WTC11 (cell line): ENCODE data around the gene NSUN7. TPM values are rescaled to one million over a fixed set of nuclear protein-coding genes. Genes with fewer than 3 reads are reported as not detected.

Experiments
- ATAC-seq: fragments of 200-7000 bp; cut with Tn5 transposase; 2 replicates; pipeline ENCODE4 v1.10.0; 2021; ENCODE audit warnings: mild to moderate bottlenecking, moderate library complexity
- CTCF ChIA-PET: fragments of 300-600 bp; sonication (Branson Sonifier 250); formaldehyde crosslinking; loops from one replicate; lab custom pipeline; 2021; ENCODE audit warnings: antibody characterized with exemption; lab: Charles Lee
- POLR2A ChIA-PET: fragments of 350-600 bp; sonication (Branson Sonifier 250); formaldehyde crosslinking; loops from one replicate; lab custom pipeline; 2021; ENCODE audit warnings: antibody characterized with exemption; lab: Charles Lee
- DNase-seq: peaks from one replicate; pipeline ENCODE4 v3.0.0; 2021; ENCODE audit warnings: low spot score
- H3K27ac Mint-ChIP-seq: 2 replicates; pipeline ENCODE4 v1.8.0; 2021; ENCODE audit warnings: mixed read lengths
- H3K27me3 Mint-ChIP-seq: 2 replicates; pipeline ENCODE4 v1.8.0; 2021; ENCODE audit warnings: low read depth, mild to moderate bottlenecking, moderate library complexity, mixed read lengths
- H3K36me3 Mint-ChIP-seq: 2 replicates; pipeline ENCODE4 v1.8.0; 2021; ENCODE audit warnings: mixed read lengths
- H3K4me1 Mint-ChIP-seq: 2 replicates; pipeline ENCODE4 v1.8.0; 2022; ENCODE audit warnings: mixed read lengths
- H3K4me3 Mint-ChIP-seq: 2 replicates; pipeline ENCODE4 v1.8.0; 2021; ENCODE audit warnings: mild to moderate bottlenecking, moderate library complexity, mixed read lengths
- H3K9me3 Mint-ChIP-seq: 2 replicates; pipeline ENCODE4 v1.8.0; 2021; ENCODE audit warnings: mixed read lengths
- CBFB ChIP-seq: sonication (generic); formaldehyde crosslinking; IDR thresholded peaks from 2 replicates; pipeline ENCODE4 v1.8.1; 2022; ENCODE audit warnings: mild to moderate bottlenecking, low read depth, missing genetic modification reagents
- CREB1 ChIP-seq: sonication (generic); formaldehyde crosslinking; IDR thresholded peaks from 2 replicates; pipeline ENCODE4 v1.8.0; 2023; ENCODE audit warnings: mild to moderate bottlenecking, missing genetic modification reagents
- ETV6 ChIP-seq: sonication (generic); formaldehyde crosslinking; IDR thresholded peaks from 2 replicates; pipeline ENCODE4 v1.8.1; 2022; ENCODE audit warnings: mild to moderate bottlenecking, missing genetic modification reagents
- FOXJ3 ChIP-seq: sonication (generic); formaldehyde crosslinking; IDR thresholded peaks from 2 replicates; pipeline ENCODE4 v1.9.0; 2021; ENCODE audit warnings: missing genetic modification reagents, mild to moderate bottlenecking, borderline replicate concordance
- GABPB1 ChIP-seq: sonication (generic); formaldehyde crosslinking; IDR thresholded peaks from 2 replicates; pipeline ENCODE4 v1.8.1; 2023; ENCODE audit warnings: mild to moderate bottlenecking, missing genetic modification reagents
- IRF2 ChIP-seq: sonication (generic); formaldehyde crosslinking; IDR thresholded peaks from 2 replicates; pipeline ENCODE4 v1.8.0; 2022; ENCODE audit warnings: low read depth, missing genetic modification reagents, borderline replicate concordance
- NFATC4 ChIP-seq: fragments of 250-450 bp; sonication (Bioruptor Pico); IDR thresholded peaks from 2 replicates; pipeline ENCODE4 v1.9.0; 2021; ENCODE audit warnings: mild to moderate bottlenecking
- NFYB ChIP-seq: sonication (generic); formaldehyde crosslinking; conservative IDR thresholded peaks from 2 replicates; pipeline ENCODE4 v1.8.0; 2022; ENCODE audit warnings: low read depth, missing genetic modification reagents
- NR2C2 ChIP-seq: sonication (generic); formaldehyde crosslinking; IDR thresholded peaks from 2 replicates; pipeline ENCODE4 v1.8.0; 2022; ENCODE audit warnings: mild to moderate bottlenecking, missing genetic modification reagents
- SMAD3 ChIP-seq: sonication (generic); formaldehyde crosslinking; IDR thresholded peaks from 2 replicates; pipeline ENCODE4 v1.8.0; 2022; ENCODE audit warnings: missing genetic modification reagents, mild to moderate bottlenecking, borderline replicate concordance
- SOX15 ChIP-seq: fragments of 250-450 bp; sonication (Bioruptor Pico); IDR thresholded peaks from 2 replicates; pipeline ENCODE4 v1.9.0; 2021; ENCODE audit warnings: mild to moderate bottlenecking
- SP1 ChIP-seq: sonication (generic); formaldehyde crosslinking; conservative IDR thresholded peaks from 2 replicates; pipeline ENCODE4 v1.8.1; 2022; ENCODE audit warnings: missing genetic modification reagents
- TCF7 ChIP-seq: sonication (generic); formaldehyde crosslinking; IDR thresholded peaks from 2 replicates; pipeline ENCODE4 v1.8.0; 2022; ENCODE audit warnings: mild to moderate bottlenecking, low read depth, missing genetic modification reagents, moderate library complexity
- ZNF138 ChIP-seq: sonication (generic); formaldehyde crosslinking; conservative IDR thresholded peaks from 2 replicates; pipeline ENCODE4 v1.8.1; 2022; ENCODE audit warnings: mild to moderate bottlenecking, moderate library complexity, missing genetic modification reagents
- ZNF396 ChIP-seq: fragments of 250-450 bp; sonication (Bioruptor Pico); IDR thresholded peaks from 2 replicates; pipeline ENCODE4 v1.8.0; 2021; ENCODE audit warnings: mild to moderate bottlenecking, moderate library complexity, borderline replicate concordance
- ZNF423 ChIP-seq: fragments of 250-450 bp; sonication (Bioruptor Pico); IDR thresholded peaks from 2 replicates; pipeline ENCODE4 v2.1.2; 2022; ENCODE audit warnings: mild to moderate bottlenecking, moderate library complexity
- total RNA-seq: library from RNA; stranded (reverse); gene quantifications from 3 replicates; pipeline ENCODE4 v1.2.3, GENCODE V29; 2021
- TF ChIP-seq, protein P1 (sequence below): sonication (generic); formaldehyde crosslinking; IDR thresholded peaks from 2 replicates; pipeline ENCODE4 v1.8.1; 2022; ENCODE audit warnings: low read depth, mild to moderate bottlenecking, moderate library complexity, missing genetic modification reagents, borderline replicate concordance
- TF ChIP-seq, protein P2 (sequence below): sonication (generic); formaldehyde crosslinking; IDR thresholded peaks from 2 replicates; pipeline ENCODE4 v1.8.1; 2022; ENCODE audit warnings: low read depth, missing genetic modification reagents, borderline replicate concordance
- TF ChIP-seq, protein P3 (sequence below): fragments of 250-450 bp; sonication (Bioruptor Pico); IDR thresholded peaks from 2 replicates; pipeline ENCODE4 v1.9.0; 2021; ENCODE audit warnings: mild to moderate bottlenecking
- TF ChIP-seq, protein P4 (sequence below): sonication (generic); formaldehyde crosslinking; IDR thresholded peaks from 2 replicates; pipeline ENCODE4 v1.8.1; 2022; ENCODE audit warnings: mild to moderate bottlenecking, moderate library complexity, missing genetic modification reagents
- TF ChIP-seq, protein P5 (sequence below): sonication (generic); formaldehyde crosslinking; IDR thresholded peaks from 2 replicates; pipeline ENCODE4 v1.8.1; 2023; ENCODE audit warnings: mild to moderate bottlenecking, moderate library complexity, missing genetic modification reagents
- TF ChIP-seq, protein P6 (sequence below): sonication (generic); formaldehyde crosslinking; IDR thresholded peaks from 2 replicates; pipeline ENCODE4 v1.8.1; 2023; ENCODE audit warnings: mild to moderate bottlenecking, missing genetic modification reagents

The NSUN7 gene
- total RNA-seq, 1 experiment from 2014 or later = 24.1 TPM

DNA sequence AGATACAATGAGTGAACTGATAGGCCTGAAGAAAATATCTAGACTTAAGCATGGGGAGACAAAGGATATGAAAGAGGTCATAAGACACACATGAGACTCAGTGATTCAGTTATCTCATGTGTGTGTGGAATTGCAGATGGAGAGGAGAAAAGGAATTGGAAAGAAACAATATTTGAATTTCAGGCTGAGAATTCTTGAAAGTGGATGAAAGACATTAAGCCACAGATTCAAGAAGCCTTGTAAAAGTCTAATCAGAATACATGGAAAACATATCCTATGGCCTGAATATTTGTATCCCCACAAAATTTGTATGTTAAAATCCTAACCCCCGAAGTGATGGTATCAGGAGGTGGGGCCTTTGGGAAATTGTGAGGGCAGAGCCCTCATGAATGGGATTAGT, 28.3 kb downstream of the NSUN7 start:
- CTCF ChIA-PET = no interaction called here
- H3K4me1 Mint-ChIP-seq = no peaks in the 10 kb centered on the region
- TF ChIP-seq CBFB (no peak), FOXJ3 (CRISPR knock-in tag) (no peak), ZNF138 (CRISPR knock-in tag) (no peak), NFATC4 (CRISPR knock-in tag) (no peak), ETV6 (CRISPR knock-in tag) (no peak), IRF2 (CRISPR knock-in tag) (no peak), SP1 (CRISPR knock-in tag) (no peak), NR2C2 (no peak), ZNF396 (CRISPR knock-in tag) (no peak), CREB1 (CRISPR knock-in tag) (no peak)
- TF ChIP-seq, protein P1, sequence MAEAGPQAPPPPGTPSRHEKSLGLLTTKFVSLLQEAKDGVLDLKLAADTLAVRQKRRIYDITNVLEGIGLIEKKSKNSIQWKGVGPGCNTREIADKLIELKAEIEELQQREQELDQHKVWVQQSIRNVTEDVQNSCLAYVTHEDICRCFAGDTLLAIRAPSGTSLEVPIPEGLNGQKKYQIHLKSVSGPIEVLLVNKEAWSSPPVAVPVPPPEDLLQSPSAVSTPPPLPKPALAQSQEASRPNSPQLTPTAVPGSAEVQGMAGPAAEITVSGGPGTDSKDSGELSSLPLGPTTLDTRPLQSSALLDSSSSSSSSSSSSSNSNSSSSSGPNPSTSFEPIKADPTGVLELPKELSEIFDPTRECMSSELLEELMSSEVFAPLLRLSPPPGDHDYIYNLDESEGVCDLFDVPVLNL = no peak
- TF ChIP-seq, protein P2, sequence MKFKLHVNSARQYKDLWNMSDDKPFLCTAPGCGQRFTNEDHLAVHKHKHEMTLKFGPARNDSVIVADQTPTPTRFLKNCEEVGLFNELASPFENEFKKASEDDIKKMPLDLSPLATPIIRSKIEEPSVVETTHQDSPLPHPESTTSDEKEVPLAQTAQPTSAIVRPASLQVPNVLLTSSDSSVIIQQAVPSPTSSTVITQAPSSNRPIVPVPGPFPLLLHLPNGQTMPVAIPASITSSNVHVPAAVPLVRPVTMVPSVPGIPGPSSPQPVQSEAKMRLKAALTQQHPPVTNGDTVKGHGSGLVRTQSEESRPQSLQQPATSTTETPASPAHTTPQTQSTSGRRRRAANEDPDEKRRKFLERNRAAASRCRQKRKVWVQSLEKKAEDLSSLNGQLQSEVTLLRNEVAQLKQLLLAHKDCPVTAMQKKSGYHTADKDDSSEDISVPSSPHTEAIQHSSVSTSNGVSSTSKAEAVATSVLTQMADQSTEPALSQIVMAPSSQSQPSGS = no peak
- TF ChIP-seq, protein P3, sequence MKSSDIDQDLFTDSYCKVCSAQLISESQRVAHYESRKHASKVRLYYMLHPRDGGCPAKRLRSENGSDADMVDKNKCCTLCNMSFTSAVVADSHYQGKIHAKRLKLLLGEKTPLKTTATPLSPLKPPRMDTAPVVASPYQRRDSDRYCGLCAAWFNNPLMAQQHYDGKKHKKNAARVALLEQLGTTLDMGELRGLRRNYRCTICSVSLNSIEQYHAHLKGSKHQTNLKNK (CRISPR knock-in tag) = no peak
- TF ChIP-seq, all 79 proteins: peak for 0
- H3K27me3 Mint-ChIP-seq = no peaks in the 10 kb centered on the region
- H3K4me3 Mint-ChIP-seq = no peak overlapping the region
- H3K27ac Mint-ChIP-seq = no peak overlapping the region
- DNase-seq (no peak), ATAC-seq (no peak)
- H3K9me3 Mint-ChIP-seq = 0 out of 2 replicates have a peak, but pooled peaks cover 2% of the 10 kb centered on the region
- POLR2A ChIA-PET = no interaction called here
- H3K36me3 Mint-ChIP-seq = peaks cover 25% of the 10 kb centered on the region

DNA sequence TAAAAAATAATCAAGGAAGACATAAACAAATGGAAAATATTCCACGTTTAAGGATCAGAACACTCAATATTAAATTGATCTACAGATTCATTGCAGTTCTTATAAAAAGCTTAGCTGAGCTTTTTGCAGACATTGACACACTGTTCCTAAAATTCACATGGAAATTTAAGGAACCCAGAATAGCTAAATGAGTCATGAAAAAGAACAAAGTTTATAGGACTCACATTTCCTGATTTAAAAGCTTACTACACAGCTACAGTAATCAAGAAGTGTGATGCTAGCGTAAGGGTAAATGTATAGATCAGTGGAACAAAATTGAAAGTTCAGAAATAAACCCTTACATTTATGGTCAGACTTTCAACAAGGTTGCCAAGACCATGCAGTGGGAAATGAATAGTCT, 33.1 kb downstream of the NSUN7 start:
- Mint-ChIP-seq H3K27ac (no peak overlapping the region), H3K9me3 (peaks cover 9% of the 10 kb centered on the region)
- no peak for DNase-seq
- TF ChIP-seq, protein P4, sequence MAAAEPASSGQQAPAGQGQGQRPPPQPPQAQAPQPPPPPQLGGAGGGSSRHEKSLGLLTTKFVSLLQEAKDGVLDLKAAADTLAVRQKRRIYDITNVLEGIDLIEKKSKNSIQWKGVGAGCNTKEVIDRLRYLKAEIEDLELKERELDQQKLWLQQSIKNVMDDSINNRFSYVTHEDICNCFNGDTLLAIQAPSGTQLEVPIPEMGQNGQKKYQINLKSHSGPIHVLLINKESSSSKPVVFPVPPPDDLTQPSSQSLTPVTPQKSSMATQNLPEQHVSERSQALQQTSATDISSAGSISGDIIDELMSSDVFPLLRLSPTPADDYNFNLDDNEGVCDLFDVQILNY (CRISPR knock-in tag) = no peak
- TF ChIP-seq ZNF423 (CRISPR knock-in tag) (no peak), SMAD3 (CRISPR knock-in tag) (no peak), NFYB (no peak), TCF7 (no peak), GABPB1 (no peak), SOX15 (CRISPR knock-in tag) (no peak)
- TF ChIP-seq, protein P5, sequence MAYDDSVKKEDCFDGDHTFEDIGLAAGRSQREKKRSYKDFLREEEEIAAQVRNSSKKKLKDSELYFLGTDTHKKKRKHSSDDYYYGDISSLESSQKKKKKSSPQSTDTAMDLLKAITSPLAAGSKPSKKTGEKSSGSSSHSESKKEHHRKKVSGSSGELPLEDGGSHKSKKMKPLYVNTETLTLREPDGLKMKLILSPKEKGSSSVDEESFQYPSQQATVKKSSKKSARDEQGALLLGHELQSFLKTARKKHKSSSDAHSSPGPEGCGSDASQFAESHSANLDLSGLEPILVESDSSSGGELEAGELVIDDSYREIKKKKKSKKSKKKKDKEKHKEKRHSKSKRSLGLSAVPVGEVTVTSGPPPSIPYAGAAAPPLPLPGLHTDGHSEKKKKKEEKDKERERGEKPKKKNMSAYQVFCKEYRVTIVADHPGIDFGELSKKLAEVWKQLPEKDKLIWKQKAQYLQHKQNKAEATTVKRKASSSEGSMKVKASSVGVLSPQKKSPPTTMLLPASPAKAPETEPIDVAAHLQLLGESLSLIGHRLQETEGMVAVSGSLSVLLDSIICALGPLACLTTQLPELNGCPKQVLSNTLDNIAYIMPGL = no peak
- TF ChIP-seq, protein P6, sequence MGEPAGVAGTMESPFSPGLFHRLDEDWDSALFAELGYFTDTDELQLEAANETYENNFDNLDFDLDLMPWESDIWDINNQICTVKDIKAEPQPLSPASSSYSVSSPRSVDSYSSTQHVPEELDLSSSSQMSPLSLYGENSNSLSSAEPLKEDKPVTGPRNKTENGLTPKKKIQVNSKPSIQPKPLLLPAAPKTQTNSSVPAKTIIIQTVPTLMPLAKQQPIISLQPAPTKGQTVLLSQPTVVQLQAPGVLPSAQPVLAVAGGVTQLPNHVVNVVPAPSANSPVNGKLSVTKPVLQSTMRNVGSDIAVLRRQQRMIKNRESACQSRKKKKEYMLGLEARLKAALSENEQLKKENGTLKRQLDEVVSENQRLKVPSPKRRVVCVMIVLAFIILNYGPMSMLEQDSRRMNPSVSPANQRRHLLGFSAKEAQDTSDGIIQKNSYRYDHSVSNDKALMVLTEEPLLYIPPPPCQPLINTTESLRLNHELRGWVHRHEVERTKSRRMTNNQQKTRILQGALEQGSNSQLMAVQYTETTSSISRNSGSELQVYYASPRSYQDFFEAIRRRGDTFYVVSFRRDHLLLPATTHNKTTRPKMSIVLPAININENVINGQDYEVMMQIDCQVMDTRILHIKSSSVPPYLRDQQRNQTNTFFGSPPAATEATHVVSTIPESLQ = no peak
- TF ChIP-seq, protein P2 = no peak
- TF ChIP-seq, protein P3 (CRISPR knock-in tag) = no peak
- TF ChIP-seq, all 79 proteins: peak for 0
- CTCF ChIA-PET = interaction anchor here (2.0 kb wide), 1 partner anchor 142 kb away, joined by 5 read pairs; no protein-coding TSS in a partner anchor
- POLR2A ChIA-PET = interaction anchor here (0.7 kb wide), 1 partner anchor 127 kb away, joined by 6 read pairs; no protein-coding TSS in a partner anchor
- Mint-ChIP-seq H3K27me3 (no peaks in the 10 kb centered on the region), H3K4me3 (no peak overlapping the region), H3K36me3 (peaks cover 28% of the 10 kb centered on the region), H3K4me1 (no peaks in the 10 kb centered on the region)
- no peak for ATAC-seq
